Neural crest cell (in vitro differentiated cells): Measurements from ENCODE around the gene ING2. TPM values are rescaled to one million over a fixed set of nuclear protein-coding genes. Genes with fewer than 3 reads are reported as not detected.

Source experiments
- DNase-seq: peaks from one replicate; pipeline ENCODE4 v3.0.0; 2021; ENCODE audit warnings: low read depth, mixed read lengths, low spot score
- H3K27ac Mint-ChIP-seq: one replicate; pipeline ENCODE4 v1.8.0; 2021; ENCODE audit warnings: mild to moderate bottlenecking, mixed read lengths; ENCODE audit not compliant: unreplicated experiment
- H3K27me3 Mint-ChIP-seq: 2 replicates; pipeline ENCODE4 v1.8.0; 2021; ENCODE audit warnings: low read depth, mild to moderate bottlenecking, mixed read lengths
- H3K36me3 Mint-ChIP-seq: 2 replicates; pipeline ENCODE4 v1.8.0; 2021; ENCODE audit warnings: low read depth, mild to moderate bottlenecking, mixed read lengths
- H3K4me1 Mint-ChIP-seq: 2 replicates; pipeline ENCODE4 v1.8.0; 2021; ENCODE audit warnings: mixed read lengths
- H3K4me3 Mint-ChIP-seq: one replicate; pipeline ENCODE4 v1.8.0; 2021; ENCODE audit warnings: mild to moderate bottlenecking, mixed read lengths
- H3K9me3 Mint-ChIP-seq: 2 replicates; pipeline ENCODE4 v1.8.0; 2021; ENCODE audit warnings: mixed read lengths
- total RNA-seq: library from RNA; stranded (reverse); gene quantifications from 2 replicates; pipeline ENCODE4 v1.2.1, GENCODE V29; 2021
- TF ChIP-seq, protein P1 (sequence below): fragments of 200-600 bp; sonication (generic); conservative IDR thresholded peaks from 2 replicates; pipeline ENCODE4 v1.5.0; 2021; ENCODE audit warnings: antibody characterized with exemption, mild to moderate bottlenecking

ING2 gene
- total RNA-seq, 1 donor from 2014 or later = 16.9 TPM

DNA sequence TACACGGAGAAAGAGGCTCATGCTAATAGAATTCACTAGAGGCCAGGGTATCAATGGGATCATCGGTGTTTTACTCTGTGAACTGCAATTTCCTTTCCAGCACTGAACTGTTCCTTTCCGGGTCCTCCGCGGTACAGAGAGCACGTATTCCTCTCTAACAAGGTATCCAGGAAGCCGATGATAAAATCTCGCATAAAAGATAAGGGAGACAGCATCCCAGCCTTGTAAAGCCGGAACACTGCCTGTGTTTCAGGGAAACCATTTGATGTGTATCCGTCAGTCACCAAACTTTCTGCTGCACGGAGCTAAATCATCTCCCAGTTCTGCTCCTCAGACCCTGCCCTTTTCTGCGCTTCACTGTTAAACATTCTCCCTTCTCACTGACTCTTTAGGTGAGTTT, 54.0 kb downstream of the ING2 start:
- H3K27ac Mint-ChIP-seq = no peak overlapping the region
- no peak overlapping the region for H3K4me3 Mint-ChIP-seq
- peaks cover 19% of the 10 kb centered on the region for H3K4me1 Mint-ChIP-seq
- H3K9me3 Mint-ChIP-seq = no peaks in the 10 kb centered on the region
- no peaks in the 10 kb centered on the region for H3K36me3 Mint-ChIP-seq
- no peaks in the 10 kb centered on the region for H3K27me3 Mint-ChIP-seq
- TF ChIP-seq, protein P1, sequence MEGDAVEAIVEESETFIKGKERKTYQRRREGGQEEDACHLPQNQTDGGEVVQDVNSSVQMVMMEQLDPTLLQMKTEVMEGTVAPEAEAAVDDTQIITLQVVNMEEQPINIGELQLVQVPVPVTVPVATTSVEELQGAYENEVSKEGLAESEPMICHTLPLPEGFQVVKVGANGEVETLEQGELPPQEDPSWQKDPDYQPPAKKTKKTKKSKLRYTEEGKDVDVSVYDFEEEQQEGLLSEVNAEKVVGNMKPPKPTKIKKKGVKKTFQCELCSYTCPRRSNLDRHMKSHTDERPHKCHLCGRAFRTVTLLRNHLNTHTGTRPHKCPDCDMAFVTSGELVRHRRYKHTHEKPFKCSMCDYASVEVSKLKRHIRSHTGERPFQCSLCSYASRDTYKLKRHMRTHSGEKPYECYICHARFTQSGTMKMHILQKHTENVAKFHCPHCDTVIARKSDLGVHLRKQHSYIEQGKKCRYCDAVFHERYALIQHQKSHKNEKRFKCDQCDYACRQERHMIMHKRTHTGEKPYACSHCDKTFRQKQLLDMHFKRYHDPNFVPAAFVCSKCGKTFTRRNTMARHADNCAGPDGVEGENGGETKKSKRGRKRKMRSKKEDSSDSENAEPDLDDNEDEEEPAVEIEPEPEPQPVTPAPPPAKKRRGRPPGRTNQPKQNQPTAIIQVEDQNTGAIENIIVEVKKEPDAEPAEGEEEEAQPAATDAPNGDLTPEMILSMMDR = no peak
- DNase-seq = no peak

DNA sequence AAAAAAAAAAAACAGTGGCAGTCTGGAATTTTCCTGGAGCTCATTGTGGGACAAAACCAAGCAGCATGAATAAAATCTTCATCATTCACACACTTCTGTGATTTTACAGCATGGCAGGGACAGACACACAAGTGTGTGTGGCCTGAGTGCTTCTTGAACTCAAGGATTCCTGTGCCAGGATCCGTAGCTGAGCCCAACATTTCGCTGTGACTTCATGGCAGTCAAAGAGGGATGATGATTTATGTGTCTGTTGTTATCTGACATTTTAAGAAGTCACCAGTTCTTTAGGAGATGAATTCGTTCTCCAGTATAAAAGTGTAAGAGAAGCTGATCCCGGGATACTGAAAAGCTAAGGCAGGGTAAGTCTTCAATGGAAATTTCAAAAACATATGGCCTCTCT, 57.0 kb downstream of the ING2 start:
- no peak for DNase-seq
- Mint-ChIP-seq H3K36me3 (no peaks in the 10 kb centered on the region), H3K9me3 (no peaks in the 10 kb centered on the region), H3K27ac (no peak overlapping the region), H3K4me1 (peaks cover 8% of the 10 kb centered on the region), H3K4me3 (no peak overlapping the region), H3K27me3 (peaks cover 9% of the 10 kb centered on the region)
- TF ChIP-seq, protein P1 = no peak

Other genes starting within 250 kb of the ING2 start
- gene CLDN22, start 184.8 kb upstream of the ING2 start, total RNA-seq = not detected in 2 replicates
- not detected in 2 replicates for gene CLDN24, start 182.6 kb upstream of the ING2 start, total RNA-seq
- 23.8 and 27.7 TPM in 2 replicates for gene CDKN2AIP, start 60.4 kb upstream of the ING2 start, total RNA-seq
- gene RWDD4, start 154.1 kb downstream of the ING2 start, total RNA-seq = 17.4 and 23.4 TPM in 2 replicates
- gene TRAPPC11, start 154.2 kb downstream of the ING2 start, total RNA-seq = 38.2 and 41.2 TPM in 2 replicates